Trophoblast cell (in vitro differentiated cells and primary cell): ENCODE results near the gene TIMM44.

Source experiments
- DNase-seq, 2 donors: peaks; one replicate each; pipeline ENCODE4 v3.0.0-alpha.2; 2016
- H2AFZ ChIP-seq: 2 replicates; pipeline ENCODE4 v1.6.1; 2013; ENCODE audit warnings: low read length, moderate library complexity, mild to moderate bottlenecking; ENCODE audit not compliant: insufficient read depth, poor library complexity
- H2AK5ac ChIP-seq: 2 replicates; pipeline ENCODE4 v1.6.1; 2013; ENCODE audit warnings: mild to moderate bottlenecking, low read length
- H2BK120ac ChIP-seq: 2 replicates; pipeline ENCODE4 v1.6.1; 2013; ENCODE audit warnings: low read length, mild to moderate bottlenecking, moderate library complexity; ENCODE audit not compliant: insufficient read depth, poor library complexity
- H2BK12ac ChIP-seq: 2 replicates; pipeline ENCODE4 v1.6.1; 2013; ENCODE audit warnings: mild to moderate bottlenecking, low read length, moderate library complexity
- H2BK5ac ChIP-seq: 2 replicates; pipeline ENCODE4 v1.6.1; 2013; ENCODE audit warnings: low read length, low read depth, moderate library complexity, mild to moderate bottlenecking; ENCODE audit not compliant: poor library complexity
- H3K14ac ChIP-seq: 2 replicates; pipeline ENCODE4 v1.6.1; 2013; ENCODE audit warnings: mild to moderate bottlenecking, low read length
- H3K18ac ChIP-seq: 2 replicates; pipeline ENCODE4 v1.6.1; 2013; ENCODE audit warnings: mild to moderate bottlenecking, low read length
- H3K23ac ChIP-seq: 2 replicates; pipeline ENCODE4 v1.6.1; 2013; ENCODE audit warnings: low read length
- H3K27ac ChIP-seq: 2 replicates; pipeline ENCODE4 v1.5.1; 2013; ENCODE audit warnings: low read depth, mild to moderate bottlenecking, inconsistent platforms, low read length, moderate library complexity
- H3K27me3 ChIP-seq: 2 replicates; pipeline ENCODE4 v1.6.1; 2013; ENCODE audit warnings: inconsistent platforms, mild to moderate bottlenecking, low read length, moderate library complexity; ENCODE audit not compliant: insufficient read depth
- H3K36me3 ChIP-seq, 2 experiments: 1 replicate in 1 of 2; 2 replicates in 1 of 2; pipeline ENCODE4 v1.6.1; 2013; ENCODE audit warnings: low read length in 2 of 2, mild to moderate bottlenecking in 2 of 2, moderate library complexity in 1 of 2; ENCODE audit not compliant: insufficient read depth in 2 of 2, control insufficient read depth in 1 of 2
- H3K4ac ChIP-seq: 2 replicates; pipeline ENCODE4 v1.6.1; 2013; ENCODE audit warnings: low read depth, mild to moderate bottlenecking, low read length, moderate library complexity
- H3K4me1 ChIP-seq, 2 experiments: 1 replicate in 1 of 2; 2 replicates in 1 of 2; pipeline ENCODE4 v1.6.1; 2013; ENCODE audit warnings: low read length in 2 of 2, mild to moderate bottlenecking in 2 of 2, moderate library complexity in 1 of 2; ENCODE audit not compliant: insufficient read depth in 2 of 2, control insufficient read depth in 1 of 2
- H3K4me2 ChIP-seq: 2 replicates; pipeline ENCODE4 v1.6.1; 2013; ENCODE audit warnings: inconsistent platforms, mild to moderate bottlenecking, low read length, moderate library complexity
- H3K4me3 ChIP-seq: 2 replicates; pipeline ENCODE4 v1.5.1; 2013; ENCODE audit warnings: mild to moderate bottlenecking, low read depth, low read length, inconsistent platforms
- H3K79me1 ChIP-seq: one replicate; pipeline ENCODE4 v1.6.1; 2013; ENCODE audit warnings: low read length
- H3K79me2 ChIP-seq: 2 replicates; pipeline ENCODE4 v1.6.1; 2013; ENCODE audit warnings: low read length, mild to moderate bottlenecking; ENCODE audit not compliant: control insufficient read depth, insufficient read depth, poor library complexity
- H3K9ac ChIP-seq: 2 replicates; pipeline ENCODE4 v1.6.1; 2013; ENCODE audit warnings: mild to moderate bottlenecking, low read length
- H3K9me3 ChIP-seq: 2 replicates; pipeline ENCODE4 v1.6.1; 2013; ENCODE audit warnings: low read depth, mild to moderate bottlenecking, control low read depth, inconsistent platforms, low read length; ENCODE audit not compliant: insufficient read depth
- H4K12ac ChIP-seq: 2 replicates; pipeline ENCODE4 v1.6.1; 2013; ENCODE audit warnings: low read depth, mild to moderate bottlenecking, low read length, moderate library complexity
- H4K8ac ChIP-seq: 2 replicates; pipeline ENCODE4 v1.6.1; 2013; ENCODE audit warnings: low read depth, mild to moderate bottlenecking, low read length, moderate library complexity
- H4K91ac ChIP-seq: one replicate; pipeline ENCODE4 v1.6.1; 2013; ENCODE audit warnings: low read depth, mild to moderate bottlenecking, low read length, moderate library complexity
- WGBS: extraction: QIAGEN DNeasy Blood & Tissue Kit; methylation state at CpG from one replicate; pipeline ENCODE4 v1.1.7; 2013; ENCODE audit warnings: missing lambda C conversion rate; ENCODE audit not compliant: insufficient read length, insufficient coverage; ENCODE audit errors: extremely low coverage; 5-methylcytosine and 5-hydroxymethylcytosine counted together

The TIMM44 gene

GRCh38 chr19:7981199-7981598, 37.7 kb upstream of the TIMM44 start:
- H4K91ac ChIP-seq = no peak overlapping the region
- H3K9me3 ChIP-seq = peaks cover 3% of the 10 kb centered on the region
- H2AFZ ChIP-seq = no peak overlapping the region
- no peak overlapping the region for H3K14ac ChIP-seq
- peaks cover 3% of the 10 kb centered on the region for H3K79me2 ChIP-seq
- H3K4me2 ChIP-seq = no peak overlapping the region
- no peak overlapping the region for H2BK120ac ChIP-seq
- H3K23ac ChIP-seq = no peak overlapping the region
- no peak for DNase-seq
- no peak overlapping the region for H3K27ac ChIP-seq
- H2AK5ac ChIP-seq = no peak overlapping the region
- no peak overlapping the region for H3K4me3 ChIP-seq
- H3K27me3 ChIP-seq = no peaks in the 10 kb centered on the region
- H4K8ac ChIP-seq = no peak overlapping the region
- H3K18ac ChIP-seq = no peak overlapping the region
- no peak overlapping the region for H4K12ac ChIP-seq
- no peak overlapping the region for H3K9ac ChIP-seq
- H3K79me1 ChIP-seq = no peaks in the 10 kb centered on the region
- H2BK12ac ChIP-seq = no peak overlapping the region
- H3K36me3 ChIP-seq = peaks cover 89 to 90% of the 10 kb centered on the region in 2 experiments
- H2BK5ac ChIP-seq = no peak overlapping the region
- no peak overlapping the region for H3K4ac ChIP-seq
- WGBS = no CpG with 5 or more reads among the region's 7 CpGs
- no peaks in the 10 kb centered on the region for H3K4me1 ChIP-seq

GRCh38 chr19:7980635-7981121, 37.2 kb upstream of the TIMM44 start:
- no peak overlapping the region for H3K4me3 ChIP-seq
- H3K4me1 ChIP-seq = no peaks in the 10 kb centered on the region
- no peak overlapping the region for H2AK5ac ChIP-seq
- peaks cover 3% of the 10 kb centered on the region for H3K9me3 ChIP-seq
- no peak overlapping the region for H2AFZ ChIP-seq
- no peak overlapping the region for H3K18ac ChIP-seq
- H3K79me2 ChIP-seq = peaks cover 3% of the 10 kb centered on the region
- no peak overlapping the region for H3K4ac ChIP-seq
- no peak overlapping the region for H3K9ac ChIP-seq
- no peak overlapping the region for H2BK120ac ChIP-seq
- no peak for DNase-seq
- WGBS = no CpG with 5 or more reads among the region's 12 CpGs
- no peak overlapping the region for H4K8ac ChIP-seq
- no peak overlapping the region for H2BK12ac ChIP-seq
- peaks cover 85 to 87% of the 10 kb centered on the region in 2 experiments for H3K36me3 ChIP-seq
- H3K27ac ChIP-seq = no peak overlapping the region
- H3K23ac ChIP-seq = no peak overlapping the region
- H4K12ac ChIP-seq = no peak overlapping the region
- H3K79me1 ChIP-seq = no peaks in the 10 kb centered on the region
- H3K27me3 ChIP-seq = no peaks in the 10 kb centered on the region
- H3K14ac ChIP-seq = no peak overlapping the region
- H4K91ac ChIP-seq = no peak overlapping the region
- no peak overlapping the region for H3K4me2 ChIP-seq
- H2BK5ac ChIP-seq = no peak overlapping the region

GRCh38 chr19:7980168-7980567, 36.7 kb upstream of the TIMM44 start:
- WGBS = no CpG with 5 or more reads among the region's 13 CpGs

GRCh38 chr19:7979559-7979958, 36.1 kb upstream of the TIMM44 start:
- H3K79me2 ChIP-seq = peaks cover under 1% of the 10 kb centered on the region
- no peak overlapping the region for H3K14ac ChIP-seq
- H2AK5ac ChIP-seq = no peak overlapping the region
- H3K18ac ChIP-seq = no peak overlapping the region
- no peak overlapping the region for H2BK120ac ChIP-seq
- peaks cover 3% of the 10 kb centered on the region for H3K9me3 ChIP-seq
- H3K4me3 ChIP-seq = no peak overlapping the region
- no peaks in the 10 kb centered on the region for H3K4me1 ChIP-seq
- H4K91ac ChIP-seq = no peak overlapping the region
- H3K36me3 ChIP-seq = peaks cover 85 to 89% of the 10 kb centered on the region in 2 experiments
- no peak overlapping the region for H3K27ac ChIP-seq
- H3K4me2 ChIP-seq = no peak overlapping the region
- H2AFZ ChIP-seq = no peak overlapping the region
- no peak overlapping the region for H3K9ac ChIP-seq
- DNase-seq = no peak
- H3K4ac ChIP-seq = no peak overlapping the region
- no peak overlapping the region for H4K8ac ChIP-seq
- H3K79me1 ChIP-seq = no peaks in the 10 kb centered on the region
- no peak overlapping the region for H2BK12ac ChIP-seq
- H3K23ac ChIP-seq = no peak overlapping the region
- H3K27me3 ChIP-seq = no peaks in the 10 kb centered on the region
- H2BK5ac ChIP-seq = no peak overlapping the region
- no CpG with 5 or more reads among the region's 8 CpGs for WGBS
- H4K12ac ChIP-seq = no peak overlapping the region

More at GRCh38 chr19:7980168-7980567, 36.7 kb upstream of the TIMM44 start:
- no peak overlapping the region for H3K4me3 ChIP-seq
- H3K23ac ChIP-seq = no peak overlapping the region
- no peaks in the 10 kb centered on the region for H3K79me1 ChIP-seq
- H2AK5ac ChIP-seq = no peak overlapping the region
- no peaks in the 10 kb centered on the region for H3K27me3 ChIP-seq
- no peak overlapping the region for H4K91ac ChIP-seq
- no peak overlapping the region for H2BK5ac ChIP-seq
- no peak overlapping the region for H2BK12ac ChIP-seq
- H3K36me3 ChIP-seq = peaks cover 82 to 87% of the 10 kb centered on the region in 2 experiments
- no peak overlapping the region for H2BK120ac ChIP-seq
- H3K9me3 ChIP-seq = peaks cover 3% of the 10 kb centered on the region
- no peak for DNase-seq
- H4K8ac ChIP-seq = no peak overlapping the region
- no peak overlapping the region for H3K4me2 ChIP-seq
- no peak overlapping the region for H3K14ac ChIP-seq
- H3K18ac ChIP-seq = no peak overlapping the region
- no peak overlapping the region for H3K27ac ChIP-seq
- H3K9ac ChIP-seq = no peak overlapping the region
- no peak overlapping the region for H2AFZ ChIP-seq
- H3K4ac ChIP-seq = no peak overlapping the region
- H3K4me1 ChIP-seq = no peaks in the 10 kb centered on the region
- H3K79me2 ChIP-seq = peaks cover 3% of the 10 kb centered on the region
- no peak overlapping the region for H4K12ac ChIP-seq
